Activated T-cell treated with anti-CD3 and anti-CD28 coated beads for 24 hours (primary cell): ENCODE results near the gene DKKL1.
"Not testable (repeated sequence)": the region's sequence is repeated elsewhere in the genome, so short reads cannot be mapped to it uniquely, and the experiment has no call there.

Source experiments
- DNase-seq: peaks from one replicate; pipeline ENCODE4 v3.0.0-alpha.2; 2020; ENCODE audit warnings: low read depth

The DKKL1 gene

GRCh38 chr19:49363268-49364082 lies at the start of gene DKKL1:
Gene DKKL1 (plus strand): TSS chr19:49363877. CDS start chr19:49363999, 122 bp downstream.
- DNase-seq: peak; percentile 42

GRCh38 chr19:49315111-49315510 lies 48.6 kb upstream of the DKKL1 start:
- no peak for DNase-seq

GRCh38 chr19:49316284-49316683 lies 47.4 kb upstream of the DKKL1 start:
- no peak for DNase-seq

- no peak for DNase-seq
Observed at GRCh38 chr19:49318296-49318695, 45.4 kb upstream of the DKKL1 start.

GRCh38 chr19:49324801-49325576 lies 38.7 kb upstream of the DKKL1 start, which contains the start of gene SLC6A16:
Gene SLC6A16 (minus strand): TSS chr19:49325191. CDS start chr19:49311347, 13,844 bp downstream.
- DNase-seq: no peak

GRCh38 chr19:49325756-49326155 lies 37.9 kb upstream of the DKKL1 start:
- DNase-seq: not testable (repeated sequence)

- no peak for DNase-seq
Observed at GRCh38 chr19:49326165-49326704, 37.4 kb upstream of the DKKL1 start.

- peak; percentile 27 for DNase-seq
Observed at GRCh38 chr19:49327878-49328544, 35.7 kb upstream of the DKKL1 start.

- DNase-seq: no peak
Observed at GRCh38 chr19:49328741-49329140, 34.9 kb upstream of the DKKL1 start.

GRCh38 chr19:49331187-49331586 lies 32.5 kb upstream of the DKKL1 start:
- not testable (repeated sequence) for DNase-seq

GRCh38 chr19:49331616-49332055 lies 32.0 kb upstream of the DKKL1 start:
- DNase-seq: peak; percentile 63

- not testable (repeated sequence) for DNase-seq
Observed at GRCh38 chr19:49332691-49333417, 30.8 kb upstream of the DKKL1 start.

- no peak for DNase-seq
Observed at GRCh38 chr19:49333418-49333805, 30.3 kb upstream of the DKKL1 start.

- peak; percentile 51 for DNase-seq
Observed at GRCh38 chr19:49333811-49334288, 29.8 kb upstream of the DKKL1 start.

- peak; percentile 30 for DNase-seq
Observed at GRCh38 chr19:49335071-49335783, 28.4 kb upstream of the DKKL1 start, which contains the start of gene CD37. Gene CD37 (plus strand): TSS chr19:49335406. CDS start chr19:49335541, 135 bp downstream.

GRCh38 chr19:49335784-49336481 lies 27.7 kb upstream of the DKKL1 start:
- DNase-seq: no peak

GRCh38 chr19:49336482-49337266 lies 27.0 kb upstream of the DKKL1 start:
- no peak for DNase-seq

- no peak for DNase-seq
Observed at GRCh38 chr19:49337267-49338022, 26.2 kb upstream of the DKKL1 start.
